Nephron progenitor cell (in vitro differentiated cells): Measurements from ENCODE around the gene NFASC.

ENCODE experiments used
- DNase-seq: peaks from one replicate; pipeline ENCODE4 v3.0.0; 2021
- H3K27ac Mint-ChIP-seq: 2 replicates; pipeline ENCODE4 v1.8.0; 2021; ENCODE audit warnings: mild to moderate bottlenecking, moderate library complexity, mixed read lengths
- H3K27me3 Mint-ChIP-seq: 2 replicates; pipeline ENCODE4 v1.8.0; 2021; ENCODE audit warnings: mild to moderate bottlenecking, low read depth, mixed read lengths; ENCODE audit not compliant: poor library complexity
- H3K36me3 Mint-ChIP-seq: 2 replicates; pipeline ENCODE4 v1.8.0; 2021; ENCODE audit warnings: low read depth, mixed read lengths
- H3K4me1 Mint-ChIP-seq: 2 replicates; pipeline ENCODE4 v1.8.0; 2021; ENCODE audit warnings: mixed read lengths
- H3K4me3 Mint-ChIP-seq: 2 replicates; pipeline ENCODE4 v1.8.0; 2021; ENCODE audit warnings: mild to moderate bottlenecking, moderate library complexity, mixed read lengths
- H3K9me3 Mint-ChIP-seq: 2 replicates; pipeline ENCODE4 v1.8.0; 2021; ENCODE audit warnings: mild to moderate bottlenecking, moderate library complexity, mixed read lengths
- CTCF ChIP-seq: fragments of 200-600 bp; sonication (generic); IDR thresholded peaks from 2 replicates; pipeline ENCODE4 v1.5.0; 2021; ENCODE audit warnings: antibody characterized with exemption

NFASC gene

GRCh38 chr1:205004351-205004750 lies 133.7 kb downstream of the NFASC start:
- peaks cover 34% of the 10 kb centered on the region for H3K4me1 Mint-ChIP-seq
- H3K36me3 Mint-ChIP-seq, result no peaks in the 10 kb centered on the region
- TF ChIP-seq CTCF, result no peak

GRCh38 chr1:205008896-205009295 lies 138.2 kb downstream of the NFASC start:
- Mint-ChIP-seq H3K36me3 (no peaks in the 10 kb centered on the region), H3K27ac (no peak overlapping the region), H3K4me3 (no peak overlapping the region), H3K27me3 (peaks cover 44% of the 10 kb centered on the region), H3K4me1 (peaks cover 42% of the 10 kb centered on the region), H3K9me3 (no peaks in the 10 kb centered on the region)
- no peak for TF ChIP-seq CTCF
- no peak for DNase-seq

More at GRCh38 chr1:205004351-205004750, 133.7 kb downstream of the NFASC start:
- H3K27ac Mint-ChIP-seq, result no peak overlapping the region
- H3K9me3 Mint-ChIP-seq, result no peaks in the 10 kb centered on the region
- H3K4me3 Mint-ChIP-seq, result no peak overlapping the region
- peaks cover 58% of the 10 kb centered on the region for H3K27me3 Mint-ChIP-seq
- DNase-seq, result no peak

- Mint-ChIP-seq H3K36me3 (no peaks in the 10 kb centered on the region), H3K27ac (no peak overlapping the region), H3K4me3 (no peak overlapping the region), H3K27me3 (peaks cover 40% of the 10 kb centered on the region), H3K4me1 (peaks cover 49% of the 10 kb centered on the region), H3K9me3 (no peaks in the 10 kb centered on the region)
- no peak for DNase-seq
- no peak for TF ChIP-seq CTCF
These were observed 139.0 kb downstream of the NFASC start for GRCh38 chr1:205009670-205010069.

- H3K4me3 Mint-ChIP-seq, result no peak overlapping the region
- H3K9me3 Mint-ChIP-seq, result no peaks in the 10 kb centered on the region
- no peak overlapping the region for H3K27ac Mint-ChIP-seq
- no peak for TF ChIP-seq CTCF
- H3K4me1 Mint-ChIP-seq, result peaks cover 53% of the 10 kb centered on the region
- no peaks in the 10 kb centered on the region for H3K36me3 Mint-ChIP-seq
- DNase-seq, result peak; percentile 38
- H3K27me3 Mint-ChIP-seq, result peaks cover 39% of the 10 kb centered on the region
These were observed 141.9 kb downstream of the NFASC start for GRCh38 chr1:205012391-205013140.

- Mint-ChIP-seq H3K4me3 (peak overlapping the region; percentile 36), H3K36me3 (no peaks in the 10 kb centered on the region), H3K27me3 (peaks cover 47% of the 10 kb centered on the region), H3K9me3 (no peaks in the 10 kb centered on the region), H3K27ac (no peak overlapping the region), H3K4me1 (peaks cover 53% of the 10 kb centered on the region)
- no peak for DNase-seq
- no peak for TF ChIP-seq CTCF
These were observed 143.2 kb downstream of the NFASC start for GRCh38 chr1:205013683-205014367.

GRCh38 chr1:205014783-205015182 lies 144.1 kb downstream of the NFASC start:
- TF ChIP-seq CTCF, result no peak
- no peaks in the 10 kb centered on the region for H3K9me3 Mint-ChIP-seq
- H3K36me3 Mint-ChIP-seq, result no peaks in the 10 kb centered on the region
- H3K27ac Mint-ChIP-seq, result no peak overlapping the region
- H3K4me1 Mint-ChIP-seq, result peaks cover 46% of the 10 kb centered on the region
- H3K4me3 Mint-ChIP-seq, result no peak overlapping the region
- DNase-seq, result no peak
- H3K27me3 Mint-ChIP-seq, result peaks cover 47% of the 10 kb centered on the region
